Coronary artery (tissue), 2 donors: ENCODE data around the gene TBC1D2B.

Experiments used
- DNase-seq: peaks from one replicate; pipeline ENCODE4 v3.0.0-alpha.2; 2017; ENCODE audit warnings: low spot score
- H3K27ac ChIP-seq, 2 donors: fragments of 200-600 bp; sonication (generic); one replicate each; pipeline ENCODE4 v1.5.1; 2016 to 2019
- H3K4me3 ChIP-seq: fragments of 200-600 bp; sonication (generic); 2 replicates; pipeline ENCODE4 v1.5.1; 2016; ENCODE audit warnings: mild to moderate bottlenecking, moderate library complexity
- CTCF ChIP-seq: fragments of 200-600 bp; sonication (generic); IDR thresholded peaks from one replicate; pipeline ENCODE4 v1.5.1; 2019; ENCODE audit warnings: antibody characterized with exemption

TBC1D2B gene

GRCh38 chr15:78071383-78071782 is 6.1 kb downstream of the TBC1D2B start:
- peak overlapping the region in 1 of 2 donors; percentile 78 for H3K27ac ChIP-seq
- no peak overlapping the region for H3K4me3 ChIP-seq
- DNase-seq = no peak
- TF ChIP-seq CTCF = no peak

GRCh38 chr15:78070049-78070700 is 7.3 kb downstream of the TBC1D2B start:
- no peak for DNase-seq
- peak overlapping the region in 1 of 2 donors; percentile 92 for H3K27ac ChIP-seq
- no peak overlapping the region for H3K4me3 ChIP-seq
- TF ChIP-seq CTCF = no peak

- Histone ChIP-seq H3K4me3 (peak overlapping the region; percentile 52), H3K27ac (peak overlapping the region; percentile 61 to 92)
- no peak for DNase-seq
- TF ChIP-seq CTCF = no peak
Measured at GRCh38 chr15:78069462-78070029, 8.0 kb downstream of the TBC1D2B start.

GRCh38 chr15:78069052-78069414 is 8.5 kb downstream of the TBC1D2B start:
- DNase-seq = no peak
- Histone ChIP-seq H3K27ac (peak overlapping the region; percentile 61 to 92), H3K4me3 (peak overlapping the region; percentile 52)
- TF ChIP-seq CTCF = no peak

GRCh38 chr15:78067328-78068228 is 9.9 kb downstream of the TBC1D2B start:
- peak overlapping the region; percentile 8 for H3K4me3 ChIP-seq
- TF ChIP-seq CTCF = no peak
- H3K27ac ChIP-seq = peak overlapping the region; percentile 71 to 92
- no peak for DNase-seq

- no peak for DNase-seq
- Histone ChIP-seq H3K4me3 (peak overlapping the region; percentile 44), H3K27ac (peak overlapping the region; percentile 71 to 92)
- no peak for TF ChIP-seq CTCF
Measured at GRCh38 chr15:78065973-78066946, 11.3 kb downstream of the TBC1D2B start.
